Loucy (cell line): ENCODE data around the gene MTMR2.

Source experiments
- CTCF ChIP-seq: fragments of 200-600 bp; sonication (generic); conservative IDR thresholded peaks from 2 replicates; pipeline ENCODE4 v1.5.1; 2014; ENCODE audit warnings: mild to moderate bottlenecking, antibody characterized with exemption, low read length
- EZH2phosphoT487 ChIP-seq: fragments of 200-600 bp; IDR thresholded peaks from 2 replicates; pipeline ENCODE4 v1.6.1; 2018; ENCODE audit warnings: antibody characterized with exemption, mild to moderate bottlenecking, moderate library complexity, borderline replicate concordance

GRCh38 chr11:95939091-95939490, 15.2 kb upstream of the MTMR2 start:
- no peak for TF ChIP-seq CTCF
- TF ChIP-seq EZH2phosphoT487: no peak
